Activated CD8-positive, alpha-beta T cell treated with anti-CD3 and anti-CD28 coated beads for 36 hours (primary cell): Measurements from ENCODE around the gene HACD2. TPM values are rescaled to one million over a fixed set of nuclear protein-coding genes. Genes with fewer than 3 reads are reported as not detected.

ENCODE experiments used
- ATAC-seq: fragments of 200-7000 bp; cut with Tn5 transposase; one replicate; pipeline ENCODE4 v1.10.0; 2021; ENCODE audit warnings: mild to moderate bottlenecking, moderate library complexity
- CTCF ChIA-PET: fragments of 350-600 bp; sonication (Branson Sonifier 250); formaldehyde crosslinking; loops from one replicate; lab custom pipeline; 2021; ENCODE audit warnings: antibody characterized with exemption; lab: Charles Lee
- POLR2A ChIA-PET: fragments of 350-600 bp; sonication (Branson Sonifier 250); formaldehyde crosslinking; loops from one replicate; lab custom pipeline; 2021; ENCODE audit warnings: antibody characterized with exemption; lab: Charles Lee
- DNase-seq: peaks from one replicate; pipeline ENCODE4 v3.0.0-alpha.2; 2020
- H3K27ac Mint-ChIP-seq: one replicate; pipeline ENCODE4 v1.8.0; 2021; ENCODE audit warnings: mild to moderate bottlenecking, mixed read lengths
- H3K27me3 Mint-ChIP-seq: one replicate; pipeline ENCODE4 v1.8.0; 2021; ENCODE audit warnings: mixed read lengths
- H3K36me3 Mint-ChIP-seq: one replicate; pipeline ENCODE4 v1.8.0; 2021; ENCODE audit warnings: low read depth, mixed read lengths
- H3K4me1 Mint-ChIP-seq: one replicate; pipeline ENCODE4 v1.8.0; 2021; ENCODE audit warnings: low read depth, mixed read lengths
- H3K4me3 Mint-ChIP-seq: one replicate; pipeline ENCODE4 v1.8.0; 2021; ENCODE audit warnings: mild to moderate bottlenecking, moderate library complexity, mixed read lengths
- H3K9me3 Mint-ChIP-seq: one replicate; pipeline ENCODE4 v1.8.0; 2021; ENCODE audit warnings: mixed read lengths
- intact Hi-C: fragments of 100-400 bp; cut with micrococcal nuclease; formaldehyde crosslinking; loops from one replicate; pipeline ENCODE4 v1.10.0; 2022
- total RNA-seq, 2 experiments: library from RNA; stranded (reverse); gene quantifications; one replicate each; pipeline ENCODE4 v1.2.3, GENCODE V29; 2021
- TF ChIP-seq, protein P1 (sequence below): fragments of 200-600 bp; IDR thresholded peaks from one replicate; pipeline ENCODE4 v1.8.0; 2022; ENCODE audit warnings: antibody characterized with exemption, mild to moderate bottlenecking

Gene HACD2
- total RNA-seq, 2 experiments from 2014 or later, result 25.1 to 26.9 TPM

DNA sequence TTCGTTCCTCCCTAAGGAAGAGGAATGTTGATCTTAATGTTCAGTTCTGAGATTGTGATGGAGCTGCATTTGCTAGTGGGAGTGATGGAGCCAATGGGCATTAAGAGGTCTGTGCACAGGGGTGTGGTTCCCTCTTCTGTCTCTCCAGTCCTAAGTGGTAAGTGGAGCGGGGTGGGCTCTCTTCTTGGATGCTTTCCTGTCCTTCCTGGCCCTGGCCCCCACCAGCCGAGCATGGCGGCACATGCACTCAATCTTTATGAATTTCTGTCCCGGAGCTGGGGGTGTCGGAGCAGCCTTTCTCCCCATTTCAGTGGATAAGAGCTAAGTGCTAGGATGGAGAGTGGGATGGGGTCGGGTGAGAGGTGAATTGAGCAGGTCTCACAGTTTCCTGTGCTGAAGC, 98.4 kb downstream of the HACD2 start:
- ATAC-seq (no peak), DNase-seq (no peak)
- H3K9me3 Mint-ChIP-seq, result no peaks in the 10 kb centered on the region
- H3K27me3 Mint-ChIP-seq, result no peaks in the 10 kb centered on the region
- no peak overlapping the region for H3K27ac Mint-ChIP-seq
- no peaks in the 10 kb centered on the region for H3K4me1 Mint-ChIP-seq
- ChIA-PET POLR2A (no interaction called here), CTCF (no interaction called here)
- intact Hi-C loops, result no loop called here
- H3K36me3 Mint-ChIP-seq, result no peaks in the 10 kb centered on the region
- TF ChIP-seq, protein P1, sequence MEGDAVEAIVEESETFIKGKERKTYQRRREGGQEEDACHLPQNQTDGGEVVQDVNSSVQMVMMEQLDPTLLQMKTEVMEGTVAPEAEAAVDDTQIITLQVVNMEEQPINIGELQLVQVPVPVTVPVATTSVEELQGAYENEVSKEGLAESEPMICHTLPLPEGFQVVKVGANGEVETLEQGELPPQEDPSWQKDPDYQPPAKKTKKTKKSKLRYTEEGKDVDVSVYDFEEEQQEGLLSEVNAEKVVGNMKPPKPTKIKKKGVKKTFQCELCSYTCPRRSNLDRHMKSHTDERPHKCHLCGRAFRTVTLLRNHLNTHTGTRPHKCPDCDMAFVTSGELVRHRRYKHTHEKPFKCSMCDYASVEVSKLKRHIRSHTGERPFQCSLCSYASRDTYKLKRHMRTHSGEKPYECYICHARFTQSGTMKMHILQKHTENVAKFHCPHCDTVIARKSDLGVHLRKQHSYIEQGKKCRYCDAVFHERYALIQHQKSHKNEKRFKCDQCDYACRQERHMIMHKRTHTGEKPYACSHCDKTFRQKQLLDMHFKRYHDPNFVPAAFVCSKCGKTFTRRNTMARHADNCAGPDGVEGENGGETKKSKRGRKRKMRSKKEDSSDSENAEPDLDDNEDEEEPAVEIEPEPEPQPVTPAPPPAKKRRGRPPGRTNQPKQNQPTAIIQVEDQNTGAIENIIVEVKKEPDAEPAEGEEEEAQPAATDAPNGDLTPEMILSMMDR, result no peak
- H3K4me3 Mint-ChIP-seq, result no peak overlapping the region

DNA sequence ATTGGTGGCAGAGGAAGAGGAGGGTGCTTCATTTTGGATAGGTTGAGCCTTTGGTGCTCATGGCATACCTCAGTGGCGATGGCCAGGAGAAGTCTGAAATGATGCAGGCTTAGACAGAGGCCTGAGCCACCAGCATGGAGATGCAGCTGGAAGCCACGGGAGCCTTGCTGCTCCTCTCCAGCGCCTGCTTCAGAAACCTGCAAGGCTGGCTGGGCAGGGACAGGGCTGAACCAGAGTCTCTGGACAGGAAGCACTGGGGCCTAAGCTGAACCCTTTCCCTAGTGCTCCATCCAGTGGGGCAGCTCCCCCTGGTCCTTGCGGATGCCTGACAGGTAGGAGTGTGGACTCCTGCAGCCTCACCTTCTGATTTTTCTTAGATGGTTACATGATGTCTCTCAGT, 99.3 kb downstream of the HACD2 start:
- Mint-ChIP-seq H3K36me3 (no peaks in the 10 kb centered on the region), H3K27me3 (no peaks in the 10 kb centered on the region), H3K4me1 (no peaks in the 10 kb centered on the region), H3K27ac (no peak overlapping the region), H3K9me3 (no peaks in the 10 kb centered on the region), H3K4me3 (no peak overlapping the region)
- TF ChIP-seq, protein P1, result no peak
- intact Hi-C loops, result no loop called here
- CTCF ChIA-PET, result interaction anchor here (0.6 to 1.6 kb wide), 3 partner anchors 37 to 97 kb away, joined by 3 read pairs; partner anchors contain the start of gene ADCY5
- ATAC-seq (no peak), DNase-seq (no peak)
- POLR2A ChIA-PET, result no interaction called here

DNA sequence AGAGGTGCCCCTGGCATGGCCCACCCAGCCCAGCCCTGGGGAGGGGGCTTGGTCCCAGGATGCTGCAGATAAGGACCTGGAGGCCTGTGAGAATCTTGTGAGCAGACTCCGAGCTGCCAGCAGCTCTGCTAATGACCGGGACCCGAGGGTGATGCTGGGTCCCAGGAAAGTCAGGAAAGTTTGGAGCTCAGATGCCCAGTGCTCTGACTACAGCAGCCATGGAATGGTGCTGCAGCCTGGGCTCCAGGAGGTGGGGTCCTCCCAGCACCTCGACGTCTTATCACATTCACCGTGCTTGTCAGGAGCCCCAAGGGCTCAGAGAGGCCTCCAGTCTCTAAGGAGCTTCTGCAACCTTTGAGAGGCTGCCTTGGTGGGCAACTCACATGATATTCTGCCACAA, 101.7 kb downstream of the HACD2 start:
- POLR2A ChIA-PET, result no interaction called here
- intact Hi-C loops, result no loop called here

DNA sequence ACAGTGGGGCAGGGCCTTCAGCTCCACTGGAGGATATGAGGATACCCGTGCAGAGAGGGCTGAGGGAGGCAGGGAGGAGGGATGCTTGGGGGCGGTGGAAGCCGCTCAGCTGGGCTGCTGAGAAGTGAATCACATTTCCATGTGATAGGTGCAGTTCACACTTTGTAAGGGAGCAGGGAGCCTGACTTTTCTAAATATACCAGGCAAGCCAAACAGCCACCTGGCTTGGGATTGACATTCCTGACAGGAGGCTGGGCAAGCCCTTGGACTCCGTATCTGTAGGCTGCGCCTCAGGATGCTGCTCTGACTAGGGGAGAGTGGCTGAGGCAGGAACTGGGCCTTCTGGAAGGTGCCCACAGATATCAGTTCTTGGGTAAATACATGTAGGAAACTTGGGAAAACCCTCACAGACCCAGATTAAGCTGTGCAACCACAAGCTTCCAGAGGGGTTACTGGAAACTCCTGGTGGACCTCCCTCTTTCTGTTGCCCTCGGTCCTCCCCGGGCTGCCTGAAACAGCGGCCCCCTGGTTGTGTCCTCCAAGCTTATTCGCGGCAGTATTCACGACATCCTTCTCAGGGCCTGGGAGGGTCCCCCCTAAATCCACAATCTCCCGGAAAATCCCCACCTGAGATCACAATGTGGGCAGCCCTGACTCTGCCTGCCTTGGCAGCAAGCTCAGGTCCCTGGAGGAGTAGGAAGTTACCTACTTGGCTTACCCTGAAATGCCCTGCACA, 103.0 kb downstream of the HACD2 start:
- intact Hi-C loops, result no loop called here
- TF ChIP-seq, protein P1, result no peak
- H3K27me3 Mint-ChIP-seq, result peaks cover 5% of the 10 kb centered on the region
- no peaks in the 10 kb centered on the region for H3K4me1 Mint-ChIP-seq
- H3K36me3 Mint-ChIP-seq, result no peaks in the 10 kb centered on the region
- POLR2A ChIA-PET, result interaction anchor here (0.7 kb wide), 1 partner anchor 48 kb away, joined by 3 read pairs; no protein-coding TSS in a partner anchor
- no peak overlapping the region for H3K4me3 Mint-ChIP-seq
- no peaks in the 10 kb centered on the region for H3K9me3 Mint-ChIP-seq
- no peak overlapping the region for H3K27ac Mint-ChIP-seq
- ATAC-seq (no peak), DNase-seq (no peak)
- CTCF ChIA-PET, result interaction anchor here (0.7 to 1.4 kb wide), 2 partner anchors 9 to 153 kb away, joined by 3 to 4 read pairs; no protein-coding TSS in a partner anchor

More for the DNA sequence above, 101.7 kb downstream of the HACD2 start:
- Mint-ChIP-seq H3K4me1 (no peaks in the 10 kb centered on the region), H3K27ac (no peak overlapping the region), H3K36me3 (no peaks in the 10 kb centered on the region), H3K27me3 (peaks cover 1% of the 10 kb centered on the region), H3K4me3 (no peak overlapping the region), H3K9me3 (no peaks in the 10 kb centered on the region)
- TF ChIP-seq, protein P1, result no peak
- ATAC-seq, result no peak
- CTCF ChIA-PET, result interaction anchor here (1.0 kb wide), 1 partner anchor 31 kb away, joined by 3 read pairs; no protein-coding TSS in a partner anchor
- no peak for DNase-seq

- peaks cover 9% of the 10 kb centered on the region for H3K27me3 Mint-ChIP-seq
- H3K4me1 Mint-ChIP-seq, result no peaks in the 10 kb centered on the region
- CTCF ChIA-PET, result no interaction called here
- intact Hi-C loops, result no loop called here
- DNase-seq (no peak), ATAC-seq (no peak)
- no peak overlapping the region for H3K27ac Mint-ChIP-seq
- POLR2A ChIA-PET, result no interaction called here
- H3K9me3 Mint-ChIP-seq, result no peaks in the 10 kb centered on the region
- no peaks in the 10 kb centered on the region for H3K36me3 Mint-ChIP-seq
- no peak overlapping the region for H3K4me3 Mint-ChIP-seq
- TF ChIP-seq, protein P1, result no peak
These were observed 103.8 kb downstream of the HACD2 start for GRCh38 chr3:123481071-123481470.
